NCI-H345 (cell line): Measurements from ENCODE around the gene COQ6.
"Not testable (repeated sequence)": the region's sequence is repeated elsewhere in the genome, so short reads cannot be mapped to it uniquely, and the experiment has no call there.

ENCODE experiments used
- DNase-seq: peaks from one replicate; lab custom pipeline; 2025; lab: John Stamatoyannopoulos, UW

Gene COQ6

DNA sequence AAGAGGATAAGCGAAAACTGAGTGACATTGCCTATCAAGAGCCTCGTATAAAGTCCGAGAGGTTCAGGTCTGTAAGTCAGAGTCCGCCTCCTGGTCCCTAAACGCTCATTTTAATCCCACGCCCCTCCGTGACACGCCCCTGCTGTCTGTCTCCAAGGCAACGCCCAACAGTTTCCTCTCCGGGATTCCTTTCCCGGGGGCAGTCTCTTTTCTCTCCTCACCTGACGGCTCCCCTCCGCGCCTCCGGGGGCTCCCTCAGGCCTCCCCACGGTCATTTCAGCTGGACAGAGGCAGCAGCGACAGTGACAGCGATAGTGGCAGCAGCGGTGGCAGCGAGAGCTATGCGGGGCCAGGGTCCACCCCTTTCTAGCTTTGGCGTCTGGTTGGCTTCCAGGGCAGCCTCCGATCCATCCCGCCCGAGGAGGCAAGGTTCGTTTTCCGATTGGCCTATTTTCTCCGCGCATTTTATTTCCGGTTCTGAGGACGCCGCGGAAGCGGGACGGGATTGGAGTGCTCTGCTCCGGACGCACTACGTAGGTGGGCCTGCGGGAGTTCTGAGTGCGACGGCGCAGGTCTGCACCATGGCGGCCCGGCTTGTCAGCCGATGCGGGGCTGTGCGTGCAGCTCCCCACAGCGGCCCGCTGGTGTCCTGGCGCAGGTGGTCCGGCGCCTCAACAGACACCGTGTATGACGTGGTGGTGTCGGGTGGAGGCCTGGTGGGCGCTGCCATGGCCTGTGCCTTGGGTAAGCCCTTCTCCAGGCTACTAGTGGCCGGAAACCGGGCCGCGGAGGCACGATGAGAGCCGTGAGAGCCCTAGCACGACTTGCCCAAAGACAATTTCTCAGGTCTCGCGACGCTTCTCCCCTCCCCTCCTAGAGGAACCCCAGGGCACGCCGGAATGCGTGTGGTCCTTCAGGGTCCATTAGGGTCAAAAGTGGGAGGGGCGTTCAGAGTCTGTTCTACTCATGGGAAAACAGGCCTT is at the start of gene COQ6, which contains the start of gene FAM161B:
Gene COQ6 (plus strand): TSS at position 551 of the 983 bp plus-strand sequence. CDS start 31 bp downstream, at position 582.
Gene FAM161B (minus strand): TSS at position 343 of the 983 bp plus-strand sequence. CDS start 68 bp downstream, at position 275.
- peak; percentile 99 for DNase-seq

- no peak for DNase-seq
These were observed 47.1 kb upstream of the COQ6 start for GRCh38 chr14:73903028-73903427.

DNA sequence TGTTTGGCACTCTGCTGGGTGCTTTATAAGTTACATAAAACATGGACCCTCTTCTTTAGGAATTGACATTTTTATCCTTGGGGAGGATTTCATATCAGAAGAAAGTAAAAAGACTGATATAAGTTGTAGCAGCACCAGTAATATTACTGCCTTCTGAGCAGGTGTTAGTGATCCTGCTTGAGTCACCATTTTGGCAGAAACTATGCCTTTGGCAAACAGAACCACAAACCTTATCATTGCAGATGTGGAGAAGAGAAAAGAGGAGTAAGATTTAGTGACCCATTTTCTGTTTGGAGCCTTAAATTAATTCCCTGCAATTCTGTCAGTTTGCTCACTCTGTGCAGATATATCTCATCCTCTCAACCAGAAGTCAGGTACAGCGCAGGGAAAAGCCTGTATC is 40.4 kb upstream of the COQ6 start:
- no peak for DNase-seq

DNA sequence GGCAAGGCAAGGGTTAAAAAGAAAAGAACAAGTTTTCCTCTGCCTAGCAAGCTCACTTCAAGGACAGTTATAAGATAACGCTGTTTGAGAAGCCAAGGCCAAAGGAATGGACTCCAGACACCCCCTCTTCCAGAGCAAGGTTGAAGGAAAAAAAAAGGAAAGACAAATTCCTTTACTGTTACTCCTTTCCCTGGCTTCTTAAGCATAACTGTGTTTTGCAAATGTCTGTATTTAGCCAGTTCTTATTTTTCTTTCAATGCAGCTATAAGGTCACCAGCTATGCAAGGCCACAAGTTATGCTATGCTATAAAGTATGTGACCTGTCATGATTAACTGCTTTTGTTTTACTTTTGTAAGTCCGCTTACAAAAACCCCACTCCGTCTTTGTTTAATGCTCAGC is 36.8 kb upstream of the COQ6 start:
- DNase-seq = no peak

DNA sequence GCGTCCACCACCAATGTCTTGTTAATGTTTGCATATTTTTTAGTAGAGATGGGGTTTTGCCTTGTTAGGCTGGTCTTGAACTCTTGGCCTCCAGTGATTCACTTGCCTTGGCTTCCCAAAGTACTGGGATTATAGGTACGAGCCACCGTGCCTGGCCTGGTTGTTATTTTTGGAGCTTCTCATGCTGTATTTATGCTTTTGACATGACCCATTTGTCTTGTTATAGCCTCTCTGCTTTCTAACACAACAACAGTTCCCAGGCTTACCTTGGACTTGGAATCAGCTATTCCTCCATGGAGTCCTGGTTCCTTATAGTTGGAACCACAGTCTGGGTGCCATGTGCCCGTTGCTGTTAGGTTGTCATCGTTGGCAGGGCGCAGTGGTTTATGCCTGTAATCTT is 33.8 kb upstream of the COQ6 start:
- no peak for DNase-seq

DNA sequence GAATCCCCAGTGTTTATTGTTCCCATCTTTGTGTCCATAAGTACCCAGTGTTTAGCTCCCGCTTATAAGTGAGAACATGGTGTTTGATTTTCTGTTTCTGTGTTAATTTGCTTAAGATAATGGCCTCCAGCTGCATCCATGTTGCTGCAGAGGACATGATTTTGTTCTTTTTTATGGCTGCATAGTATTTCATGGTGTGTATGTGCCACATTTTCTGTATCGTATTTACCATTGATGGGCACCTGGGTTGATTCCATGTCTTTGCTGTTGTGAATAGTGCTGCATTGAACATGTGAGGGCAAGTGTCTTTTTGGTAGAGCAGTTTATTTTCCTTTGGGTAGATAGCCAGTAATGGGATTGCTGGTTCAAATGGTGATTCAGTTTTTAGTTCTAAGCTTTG is 30.6 kb upstream of the COQ6 start:
- not testable (repeated sequence) for DNase-seq

GRCh38 chr14:73924337-73924736 is 25.8 kb upstream of the COQ6 start:
- no peak for DNase-seq

DNA sequence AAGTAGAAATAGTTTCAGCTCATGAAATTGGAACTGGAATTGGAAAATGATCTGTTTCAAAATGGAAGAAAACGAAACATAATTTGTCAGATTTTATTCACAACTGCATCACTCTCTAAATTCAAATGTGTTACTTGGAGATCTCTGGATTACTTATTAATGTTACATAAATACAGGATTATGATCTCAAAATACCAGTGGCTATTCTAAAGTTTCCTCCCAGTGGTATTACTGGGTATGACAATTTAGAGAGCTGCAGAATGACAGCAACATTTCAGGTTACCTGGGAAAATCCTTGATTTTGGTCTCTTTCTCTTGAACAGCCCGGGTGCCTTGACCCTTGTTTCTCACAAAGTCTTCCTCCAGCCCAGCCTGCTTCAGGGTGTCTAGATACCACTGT is 14.4 kb upstream of the COQ6 start:
- no peak for DNase-seq

DNA sequence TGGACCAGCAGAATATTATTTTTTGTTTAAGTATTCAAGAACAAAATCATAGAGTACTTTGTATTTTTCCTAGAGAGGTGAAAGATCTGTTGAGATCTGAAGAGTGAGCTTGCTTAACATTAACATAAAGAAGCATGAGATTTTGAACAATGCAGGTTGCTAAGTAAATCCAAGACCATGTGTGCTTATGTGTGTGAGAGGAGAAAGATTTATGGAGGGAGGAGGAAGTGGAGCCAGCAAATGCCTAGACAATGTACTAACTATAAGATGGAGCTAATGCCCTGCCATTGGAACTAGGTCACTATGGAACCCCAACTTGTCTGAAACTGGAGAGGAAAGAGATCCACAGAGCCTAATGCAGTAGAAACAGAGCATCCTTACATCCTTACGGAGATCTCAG is 13.6 kb upstream of the COQ6 start:
- no peak for DNase-seq

GRCh38 chr14:73937012-73937411 is 13.1 kb upstream of the COQ6 start:
- no peak for DNase-seq

DNA sequence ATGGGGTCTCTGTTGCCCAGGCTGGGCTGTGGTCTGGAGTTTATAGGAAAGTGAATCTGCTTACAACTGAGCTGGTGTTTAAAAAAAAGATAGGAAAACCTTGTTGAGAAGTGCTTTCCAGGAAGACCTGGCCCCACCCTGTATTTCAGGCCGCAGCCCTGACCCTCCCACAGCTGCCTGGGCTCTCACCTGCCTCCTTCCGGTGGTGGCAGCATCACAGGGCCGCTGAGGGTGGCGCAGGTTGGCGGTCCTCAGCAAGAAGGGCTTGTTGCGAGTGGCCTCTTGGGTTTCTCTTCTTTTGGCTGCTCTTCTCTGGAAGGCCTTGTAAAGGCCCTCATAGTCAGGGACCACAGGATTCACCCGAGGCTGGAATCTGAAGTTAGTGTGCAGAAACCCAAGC is 7.9 kb upstream of the COQ6 start:
- no peak for DNase-seq

GRCh38 chr14:73943083-73943482 is 7.0 kb upstream of the COQ6 start:
- no peak for DNase-seq

DNA sequence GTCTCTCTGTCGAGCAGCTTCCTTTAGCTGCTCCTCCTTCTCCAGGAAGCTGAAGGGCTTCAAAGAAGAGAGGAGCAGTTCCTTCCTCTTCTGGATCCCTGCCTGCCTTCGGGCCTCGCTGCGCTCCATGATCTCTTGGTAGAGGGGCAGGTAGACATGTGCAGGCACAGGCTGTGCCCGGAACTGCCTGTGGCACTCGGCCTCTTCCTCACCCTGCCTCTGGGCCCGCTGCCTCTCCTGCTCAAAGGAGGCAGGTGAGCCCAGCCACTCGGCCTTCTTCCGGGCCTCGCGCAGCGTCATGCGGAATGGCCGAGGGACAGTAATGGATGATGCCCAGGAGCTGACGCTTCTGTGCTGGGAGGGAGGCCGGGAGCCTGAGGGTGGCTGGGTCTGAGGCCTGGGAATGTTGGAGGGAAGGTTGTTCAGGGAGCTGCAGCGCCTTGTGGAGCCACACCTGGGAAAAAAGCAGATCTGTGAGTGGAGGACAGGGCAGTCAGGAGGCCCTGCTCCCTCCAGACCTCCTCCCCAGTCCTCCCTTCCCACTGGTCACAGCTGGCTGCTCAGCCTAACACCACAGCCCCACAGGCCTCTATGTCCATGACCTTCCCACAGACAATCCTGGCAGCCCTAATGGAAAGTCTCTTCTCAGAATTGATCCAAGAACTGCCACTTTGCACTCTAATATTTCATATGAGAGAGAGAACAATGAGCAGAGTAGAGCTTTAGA is 5.5 kb upstream of the COQ6 start:
- DNase-seq = no peak

- DNase-seq = no peak
These were observed 4.9 kb upstream of the COQ6 start for GRCh38 chr14:73945159-73945670.

DNA sequence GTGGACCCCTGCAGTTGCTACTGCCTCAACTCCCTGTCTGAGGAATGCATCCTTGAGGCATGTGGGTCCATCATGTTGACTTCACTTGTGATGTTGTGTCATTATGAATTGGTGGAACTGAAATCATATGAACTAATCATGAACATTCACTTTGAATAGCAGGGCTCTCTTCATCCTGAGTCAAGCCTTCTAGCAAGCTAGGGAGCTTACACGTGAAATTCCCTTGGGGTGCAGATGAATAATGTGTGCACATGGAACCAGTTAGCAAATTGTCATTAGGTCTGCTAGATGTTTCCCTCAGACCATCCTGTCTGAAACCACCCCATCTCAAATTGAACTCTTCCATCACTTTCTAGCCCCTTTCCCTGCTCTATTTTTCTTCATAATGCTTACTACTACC is 3.6 kb downstream of the COQ6 start:
- no peak for DNase-seq

DNA sequence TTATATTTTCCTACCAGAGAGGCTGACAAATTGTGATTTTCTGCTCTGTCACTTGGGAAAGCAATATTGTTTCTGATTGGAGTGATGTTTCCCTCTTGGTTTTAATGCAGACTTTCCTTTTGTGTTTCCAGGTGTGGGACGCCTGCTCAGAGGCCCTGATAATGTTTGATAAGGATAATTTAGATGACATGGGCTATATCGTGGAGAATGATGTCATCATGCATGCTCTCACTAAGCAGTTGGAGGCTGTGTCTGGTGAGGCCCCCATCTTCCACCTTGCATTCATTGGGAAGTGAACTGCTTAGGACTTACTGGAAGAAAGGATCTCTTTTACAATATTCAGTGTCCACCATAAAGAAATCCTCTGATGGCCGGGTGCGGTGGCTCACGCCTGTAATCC is 5.6 kb downstream of the COQ6 start:
- no peak for DNase-seq

DNA sequence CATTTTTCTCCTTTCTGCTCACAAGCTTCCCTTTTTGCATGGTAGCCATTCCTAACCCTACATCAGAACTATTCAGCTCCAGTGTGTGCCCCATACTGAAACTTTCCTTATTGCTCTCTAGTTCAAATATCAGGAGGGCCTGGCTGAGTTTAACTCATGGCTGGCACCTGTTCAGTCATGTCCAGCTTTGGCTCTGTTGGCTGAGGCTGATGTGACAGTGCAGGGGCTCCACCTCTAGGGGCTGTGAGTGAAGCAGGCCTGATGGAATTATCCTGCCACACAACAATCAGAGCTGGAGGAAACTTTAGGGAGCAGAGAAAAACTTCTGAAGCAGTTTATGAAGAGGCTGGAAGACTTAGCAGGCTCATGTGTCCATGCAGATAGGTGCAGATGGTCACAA is 8.5 kb downstream of the COQ6 start:
- no peak for DNase-seq

DNA sequence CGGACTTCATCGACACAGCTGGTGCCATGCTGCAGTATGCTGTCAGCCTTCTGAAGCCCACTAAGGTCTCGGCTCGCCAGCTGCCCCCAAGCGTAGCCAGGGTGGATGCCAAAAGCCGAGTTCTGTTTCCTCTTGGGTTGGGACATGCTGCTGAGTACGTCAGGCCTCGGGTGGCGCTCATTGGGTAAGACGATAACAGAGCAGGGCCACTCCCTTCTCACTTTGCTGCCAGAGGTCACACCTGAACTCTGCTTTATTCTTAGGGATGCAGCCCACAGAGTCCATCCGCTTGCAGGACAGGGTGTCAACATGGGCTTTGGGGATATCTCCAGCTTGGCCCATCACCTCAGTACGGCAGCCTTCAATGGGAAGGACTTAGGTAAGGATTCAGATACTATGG is 11.1 kb downstream of the COQ6 start:
- DNase-seq = no peak

GRCh38 chr14:73965216-73965615 is 15.1 kb downstream of the COQ6 start:
- DNase-seq = no peak

GRCh38 chr14:73968885-73969284 is 18.8 kb downstream of the COQ6 start:
- no peak for DNase-seq

- DNase-seq = peak; percentile 20
These were observed 23.4 kb downstream of the COQ6 start for GRCh38 chr14:73973497-73973896.

DNA sequence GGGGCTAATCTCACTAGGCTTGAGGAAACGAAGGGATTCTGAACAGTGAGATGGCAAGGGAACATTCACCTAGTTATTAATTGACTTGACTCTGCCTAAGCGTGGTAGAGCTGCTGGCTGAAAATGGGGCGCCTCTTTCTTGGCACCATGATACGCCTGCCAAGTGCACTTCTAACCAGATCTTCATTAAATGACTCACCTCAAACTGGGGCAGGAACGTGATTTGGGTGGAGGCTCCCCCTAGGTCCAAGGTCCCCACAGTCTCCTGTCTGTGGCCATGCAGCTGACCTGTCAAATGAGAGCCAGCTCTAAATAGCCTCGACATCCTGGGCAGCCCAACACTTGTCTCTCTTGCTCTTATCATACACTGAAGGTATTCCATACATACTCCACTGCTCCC is 26.0 kb downstream of the COQ6 start:
- no peak for DNase-seq

- no peak for DNase-seq
These were observed 27.8 kb downstream of the COQ6 start for GRCh38 chr14:73977896-73978295.
